NT2/D1 (cell line): ENCODE data around the gene ST6GALNAC3.

Source experiments
- SUZ12 ChIP-seq: IDR thresholded peaks from 2 replicates; pipeline ENCODE4 v1.6.1; 2011; ENCODE audit not compliant: insufficient read length, insufficient read depth; ENCODE audit errors: extremely low read depth
- YY1 ChIP-seq: IDR thresholded peaks from 2 replicates; pipeline ENCODE4 v1.6.1; 2011; ENCODE audit not compliant: insufficient read length, insufficient read depth
- ZNF274 ChIP-seq: IDR thresholded peaks from 2 replicates; pipeline ENCODE4 v1.6.1; 2011; ENCODE audit warnings: mild to moderate bottlenecking, low read depth, low read length

DNA sequence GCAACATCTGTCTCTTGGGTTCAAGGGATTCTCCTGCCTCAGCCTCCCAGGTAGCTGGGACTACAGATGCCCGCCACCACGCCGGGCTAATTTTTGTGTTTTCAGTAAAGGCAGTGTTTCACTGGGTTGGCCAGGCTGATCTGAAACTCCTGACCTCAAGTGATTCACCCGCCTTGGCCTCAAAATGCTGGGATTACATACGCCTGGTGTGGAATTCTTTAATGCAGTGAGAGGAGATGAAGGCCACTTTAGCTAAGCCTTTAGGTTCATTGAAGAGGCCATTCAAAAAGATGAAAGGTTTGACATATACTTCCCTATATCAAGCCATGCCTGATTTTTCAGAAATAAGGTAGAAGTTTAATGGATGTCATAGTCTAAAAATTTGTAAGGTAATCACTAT lies 162.7 kb downstream of the ST6GALNAC3 start:
- TF ChIP-seq ZNF274 (no peak), SUZ12 (no peak), YY1 (no peak)
